ENCODE data around the gene LTBP2.

Gene LTBP2

DNA sequence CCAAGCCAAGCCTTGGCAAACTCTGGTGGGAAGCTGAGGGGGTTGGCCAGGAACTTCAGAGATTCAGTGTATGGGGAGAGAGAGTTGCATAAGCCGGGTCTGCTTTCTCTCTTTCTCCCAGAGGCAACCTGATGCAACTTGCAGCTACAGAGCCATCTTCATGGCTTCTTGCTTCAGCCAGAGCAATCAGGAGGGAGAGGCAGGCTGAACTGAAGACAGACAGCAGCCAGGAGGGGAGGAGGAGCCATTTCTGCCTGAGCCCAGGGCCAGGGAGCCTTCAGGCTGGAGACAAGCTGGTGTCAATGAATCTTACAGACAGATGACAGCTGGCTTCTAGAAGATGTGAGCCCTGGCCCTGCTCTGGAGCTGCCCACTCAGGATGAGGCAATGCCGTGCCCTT, 137.7 kb downstream of the LTBP2 start:
- Histone ChIP-seq H3K27ac (replicated peaks) (no peak overlapping the region), H3K27me3 (ENCODE audit: insufficient read depth, poor library complexity, severe bottlenecking) (no peaks in the 10 kb centered on the region)
- no peak for DNase-seq (ENCODE audit: low read depth in 1 of 2, low spot score in 1 of 2)

GRCh38 chr14:74472601-74473000, 139.4 kb downstream of the LTBP2 start:
- H3K27ac ChIP-seq (replicated peaks), result no peak overlapping the region
- TF ChIP-seq POLR2AphosphoS5 (IDR thresholded peaks at IDR 0.05; ENCODE audit: low read depth), result no peak
- no peak for TF ChIP-seq REST (IDR thresholded peaks at IDR 0.05; ENCODE audit: insufficient replicate concordance, low read depth)
- no peak for TF ChIP-seq GABPA (IDR thresholded peaks at IDR 0.05; ENCODE audit: low read depth)
- no peaks in the 10 kb centered on the region for H3K27me3 ChIP-seq (ENCODE audit: insufficient read depth, poor library complexity, severe bottlenecking)

More for the DNA sequence above, 137.7 kb downstream of the LTBP2 start:
- TF ChIP-seq GABPA (IDR thresholded peaks at IDR 0.05; ENCODE audit: low read depth), result no peak
- TF ChIP-seq REST (IDR thresholded peaks at IDR 0.05; ENCODE audit: insufficient replicate concordance, low read depth), result no peak
- no peak for TF ChIP-seq POLR2AphosphoS5 (IDR thresholded peaks at IDR 0.05; ENCODE audit: low read depth)
- no peak overlapping the region for H3K4me3 ChIP-seq (replicated peaks; ENCODE audit: insufficient read depth, low read length)

GRCh38 chr14:74469548-74470518, 142.2 kb downstream of the LTBP2 start:
- Histone ChIP-seq H3K27ac (replicated peaks) (no peak overlapping the region), H3K27me3 (ENCODE audit: insufficient read depth, poor library complexity, severe bottlenecking) (no peaks in the 10 kb centered on the region), H3K4me3 (replicated peaks; ENCODE audit: insufficient read depth, low read length) (no peak overlapping the region)
- TF ChIP-seq CTCF (IDR thresholded peaks at IDR 0.05; ENCODE audit: insufficient read depth, low read length), result no peak
- no peak for TF ChIP-seq REST (IDR thresholded peaks at IDR 0.05; ENCODE audit: insufficient replicate concordance, low read depth)
- no peak for TF ChIP-seq SPI1 (IDR thresholded peaks at IDR 0.05; ENCODE audit: borderline replicate concordance, low read depth)
- TF ChIP-seq GABPA (IDR thresholded peaks at IDR 0.05; ENCODE audit: low read depth), result no peak
- no peak for TF ChIP-seq POLR2AphosphoS5 (IDR thresholded peaks at IDR 0.05; ENCODE audit: low read depth)
- no peak for DNase-seq (ENCODE audit: low read depth in 1 of 2, low spot score in 1 of 2)

More at GRCh38 chr14:74472601-74473000, 139.4 kb downstream of the LTBP2 start:
- DNase-seq (ENCODE audit: low read depth in 1 of 2, low spot score in 1 of 2), result no peak
- H3K4me3 ChIP-seq (replicated peaks; ENCODE audit: insufficient read depth, low read length), result no peak overlapping the region

DNA sequence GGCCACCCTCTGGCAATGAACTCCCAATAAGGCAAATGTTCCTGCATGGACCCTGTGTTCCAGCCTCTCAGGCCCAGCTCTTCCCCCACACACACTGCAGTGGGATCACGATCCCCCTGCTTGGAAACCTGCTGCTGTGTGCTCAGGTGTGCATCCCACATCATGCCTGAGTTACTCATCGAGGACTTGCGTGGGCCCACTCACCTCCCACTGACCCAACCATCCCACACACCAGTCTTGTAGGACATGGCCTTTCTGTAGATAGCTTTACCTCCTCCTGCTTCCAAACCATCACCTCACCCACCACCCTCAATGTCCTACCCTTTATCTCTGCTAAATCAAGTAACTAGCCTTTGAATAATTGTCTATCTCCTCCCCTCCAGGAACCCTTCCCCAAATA, 143.5 kb downstream of the LTBP2 start:
- no peaks in the 10 kb centered on the region for H3K27me3 ChIP-seq (ENCODE audit: insufficient read depth, poor library complexity, severe bottlenecking)
- no peak overlapping the region for H3K27ac ChIP-seq (replicated peaks)
- no peak for DNase-seq (ENCODE audit: low read depth in 1 of 2, low spot score in 1 of 2)
- no peak overlapping the region for H3K4me3 ChIP-seq (replicated peaks; ENCODE audit: insufficient read depth, low read length)
- no peak for TF ChIP-seq GABPA (IDR thresholded peaks at IDR 0.05; ENCODE audit: low read depth)
- TF ChIP-seq CTCF (IDR thresholded peaks at IDR 0.05; ENCODE audit: insufficient read depth, low read length), result no peak
- TF ChIP-seq REST (IDR thresholded peaks at IDR 0.05; ENCODE audit: insufficient replicate concordance, low read depth), result no peak
